ENCODE measurements around the gene FTSJ3. TPM values are rescaled to one million over a fixed set of nuclear protein-coding genes. Genes with fewer than 3 reads are reported as not detected.

Gene FTSJ3
- total RNA-seq, 1 donor from 2014 or later: 42.9 TPM

GRCh38 chr17:63785556-63785955 is 41.9 kb downstream of the FTSJ3 start:
- DNase-seq: no peak

- DNase-seq: no peak
These were observed 43.9 kb downstream of the FTSJ3 start for GRCh38 chr17:63783522-63783921.

GRCh38 chr17:63780928-63781327 is 46.5 kb downstream of the FTSJ3 start:
- DNase-seq: no peak

GRCh38 chr17:63780507-63780906 is 47.0 kb downstream of the FTSJ3 start:
- no peak for DNase-seq

- no peak for DNase-seq
These were observed 52.0 kb downstream of the FTSJ3 start for GRCh38 chr17:63775420-63775819.

- peak; percentile 8 for DNase-seq
These were observed 52.5 kb downstream of the FTSJ3 start for GRCh38 chr17:63774969-63775265.

- peak; percentile 76 for DNase-seq
These were observed 53.1 kb downstream of the FTSJ3 start, which contains the start of gene DDX42 for GRCh38 chr17:63774141-63774968. Gene DDX42, plus strand, starts transcription at chr17:63774170. Its CDS starts 12,880 bp downstream, at chr17:63787050.

GRCh38 chr17:63773272-63774140 is 54.0 kb downstream of the FTSJ3 start, which contains the start of gene CCDC47:
Gene CCDC47, minus strand, starts transcription at chr17:63773597. Its CDS starts 7,422 bp downstream, at chr17:63766175.
- peak; percentile 100 for DNase-seq

GRCh38 chr17:63772801-63773271 is 54.6 kb downstream of the FTSJ3 start:
- DNase-seq: peak; percentile 56

Other genes starting within 250 kb of the FTSJ3 start
- gene TACO1, start 226.8 kb downstream of the FTSJ3 start, total RNA-seq: 13.6 TPM
- gene MAP3K3, start 205.2 kb downstream of the FTSJ3 start, total RNA-seq: 49.0 TPM
- gene LIMD2, start 127.5 kb downstream of the FTSJ3 start, total RNA-seq: 9.9 TPM
- 23.9 TPM for gene STRADA, start 85.9 kb downstream of the FTSJ3 start, total RNA-seq
- gene CCDC47, start 54.1 kb downstream of the FTSJ3 start, total RNA-seq: 102 TPM
- 105 TPM for gene DDX42, start 53.5 kb downstream of the FTSJ3 start, total RNA-seq
- 47.2 TPM for gene PSMC5, start 232 bp downstream of the FTSJ3 start, total RNA-seq
- 69.4 TPM for gene SMARCD2, start 15.0 kb upstream of the FTSJ3 start, total RNA-seq
- not detected for gene CSH2, start 46.0 kb upstream of the FTSJ3 start, total RNA-seq
- not detected for gene GH2, start 54.3 kb upstream of the FTSJ3 start, total RNA-seq
- not detected for gene CSH1, start 68.9 kb upstream of the FTSJ3 start, total RNA-seq
- gene CSHL1, start 83.6 kb upstream of the FTSJ3 start, total RNA-seq: not detected
- not detected for gene GH1, start 91.2 kb upstream of the FTSJ3 start, total RNA-seq
- gene CD79B, start 104.7 kb upstream of the FTSJ3 start, total RNA-seq: 7.7 TPM
- gene SCN4A, start 145.3 kb upstream of the FTSJ3 start, total RNA-seq: 46.2 TPM
- 1.3 TPM for gene PRR29, start 170.7 kb upstream of the FTSJ3 start, total RNA-seq
- 49.1 TPM for gene ICAM2, start 193.0 kb upstream of the FTSJ3 start, total RNA-seq